H9 (cell line): ENCODE measurements around the gene MXD3. TPM values are rescaled to one million over a fixed set of nuclear protein-coding genes. Genes with fewer than 3 reads are reported as not detected.
A peak's percentile ranks its signal among the peaks of the same experiment; 100 is the strongest.

Source experiments
- DNase-seq: peaks from one replicate; pipeline ENCODE4 v3.0.0-alpha.2; 2017
- H2AFZ ChIP-seq: one replicate; pipeline ENCODE4 v1.6.1; 2013; ENCODE audit warnings: mild to moderate bottlenecking, low read length, control low read depth, moderate library complexity
- H2AK5ac ChIP-seq: 2 replicates; pipeline ENCODE4 v1.6.1; 2013; ENCODE audit warnings: low read length, control low read depth, mixed read lengths; ENCODE audit not compliant: insufficient read length
- H2BK120ac ChIP-seq: one replicate; pipeline ENCODE4 v1.6.1; 2013; ENCODE audit warnings: low read depth, mild to moderate bottlenecking, low read length, control low read depth, inconsistent platforms; ENCODE audit not compliant: poor library complexity, severe bottlenecking
- H2BK12ac ChIP-seq: 2 replicates; pipeline ENCODE4 v1.6.1; 2013; ENCODE audit warnings: low read length, control low read depth, mixed read lengths, low read depth; ENCODE audit not compliant: insufficient read length
- H2BK15ac ChIP-seq: 2 replicates; pipeline ENCODE4 v1.6.1; 2013; ENCODE audit warnings: low read depth, low read length, control low read depth
- H2BK20ac ChIP-seq: one replicate; pipeline ENCODE4 v1.6.1; 2013; ENCODE audit warnings: low read depth, mild to moderate bottlenecking, low read length, control low read depth, inconsistent platforms; ENCODE audit not compliant: poor library complexity, severe bottlenecking
- H2BK5ac ChIP-seq: 2 replicates; pipeline ENCODE4 v1.6.1; 2013; ENCODE audit warnings: low read length, control low read depth, mixed read lengths; ENCODE audit not compliant: insufficient read length
- H3K14ac ChIP-seq: 2 replicates; pipeline ENCODE4 v1.6.1; 2013; ENCODE audit warnings: low read length, control low read depth; ENCODE audit not compliant: insufficient read depth
- H3K18ac ChIP-seq: 2 replicates; pipeline ENCODE4 v1.6.1; 2013; ENCODE audit warnings: low read depth, mild to moderate bottlenecking, mixed read lengths, low read length, control low read depth; ENCODE audit not compliant: insufficient read length
- H3K23ac ChIP-seq: 2 replicates; pipeline ENCODE4 v1.6.1; 2013; ENCODE audit warnings: low read length, control low read depth, mixed read lengths, low read depth; ENCODE audit not compliant: insufficient read length
- H3K23me2 ChIP-seq: 2 replicates; pipeline ENCODE4 v1.6.1; 2013; ENCODE audit warnings: low read depth, mild to moderate bottlenecking, mixed read lengths, low read length, control low read depth; ENCODE audit not compliant: insufficient read length, poor library complexity, severe bottlenecking
- H3K27ac ChIP-seq: 2 replicates; pipeline ENCODE4 v1.5.1; 2013; ENCODE audit warnings: low read length, control low read depth, mixed read lengths, low read depth; ENCODE audit not compliant: insufficient read length
- H3K27me3 ChIP-seq: 2 replicates; pipeline ENCODE4 v1.6.1; 2013; ENCODE audit warnings: low read length, control low read depth, inconsistent platforms; ENCODE audit not compliant: insufficient read depth
- H3K4ac ChIP-seq: 2 replicates; pipeline ENCODE4 v1.6.1; 2013; ENCODE audit warnings: low read depth, mild to moderate bottlenecking, control low read depth, inconsistent platforms, low read length, moderate library complexity
- H3K4me1 ChIP-seq: 2 replicates; pipeline ENCODE4 v1.6.1; 2013; ENCODE audit warnings: low read length, control low read depth, inconsistent platforms; ENCODE audit not compliant: insufficient read depth
- H3K4me2 ChIP-seq: 2 replicates; pipeline ENCODE4 v1.6.1; 2013; ENCODE audit warnings: low read length, control low read depth, mixed read lengths; ENCODE audit not compliant: insufficient read length, insufficient read depth
- H3K56ac ChIP-seq: 2 replicates; pipeline ENCODE4 v1.6.1; 2013; ENCODE audit warnings: low read depth, mild to moderate bottlenecking, mixed read lengths, low read length, control low read depth; ENCODE audit not compliant: insufficient read length
- H3K79me1 ChIP-seq: 2 replicates; pipeline ENCODE4 v1.6.1; 2013; ENCODE audit warnings: low read depth, mild to moderate bottlenecking, moderate library complexity, low read length, control low read depth, inconsistent platforms; ENCODE audit not compliant: insufficient read depth, poor library complexity, severe bottlenecking
- H3K79me2 ChIP-seq: 2 replicates; pipeline ENCODE4 v1.6.1; 2013; ENCODE audit warnings: low read length, control low read depth, inconsistent platforms; ENCODE audit not compliant: insufficient read depth
- H3K9ac ChIP-seq: 2 replicates; pipeline ENCODE4 v1.6.1; 2013; ENCODE audit warnings: low read length, control low read depth, mixed read lengths; ENCODE audit not compliant: insufficient read length; ENCODE audit errors: extremely low read depth
- H3K9me3 ChIP-seq: one replicate; pipeline ENCODE4 v1.6.1; 2013; ENCODE audit warnings: low read depth, low read length, inconsistent platforms; ENCODE audit not compliant: control insufficient read depth
- H3T11ph ChIP-seq: one replicate; pipeline ENCODE4 v1.6.1; 2013; ENCODE audit warnings: mild to moderate bottlenecking, low read length, control low read depth, inconsistent platforms
- H4K20me1 ChIP-seq: one replicate; pipeline ENCODE4 v1.6.1; 2013; ENCODE audit not compliant: control insufficient read depth, insufficient read length, insufficient read depth
- H4K5ac ChIP-seq: 2 replicates; pipeline ENCODE4 v1.6.1; 2013; ENCODE audit warnings: low read depth, mild to moderate bottlenecking, mixed read lengths, low read length, control low read depth; ENCODE audit not compliant: insufficient read length
- H4K8ac ChIP-seq: replicated peaks from 2 replicates; pipeline ENCODE4 v1.6.1; 2013; ENCODE audit warnings: low read length, control low read depth, mixed read lengths, low read depth; ENCODE audit not compliant: insufficient read length
- H4K91ac ChIP-seq: 2 replicates; pipeline ENCODE4 v1.6.1; 2013; ENCODE audit warnings: low read depth, mild to moderate bottlenecking, moderate library complexity, mixed read lengths, low read length, control low read depth; ENCODE audit not compliant: insufficient read length
- H3K27ac Mint-ChIP-seq, 3 experiments: 2 replicates in 2 of 3; 3 replicates in 1 of 3; pipeline ENCODE4 v1.8.0; 2020 to 2021; ENCODE audit warnings: mixed read lengths in 3 of 3, mild to moderate bottlenecking in 1 of 3, moderate library complexity in 1 of 3
- H3K27me3 Mint-ChIP-seq: 2 replicates; pipeline ENCODE4 v1.8.0; 2021; ENCODE audit warnings: low read depth, mild to moderate bottlenecking, moderate library complexity, mixed read lengths
- H3K36me3 Mint-ChIP-seq, 3 experiments: 2 replicates in 2 of 3; 3 replicates in 1 of 3; pipeline ENCODE4 v1.8.0; 2020 to 2021; ENCODE audit warnings: low read depth in 3 of 3, mixed read lengths in 3 of 3; ENCODE audit not compliant: insufficient read depth in 1 of 3
- H3K4me1 Mint-ChIP-seq, 2 experiments: 2 replicates each; pipeline ENCODE4 v1.8.0; 2020; ENCODE audit warnings: mixed read lengths in 2 of 2
- H3K4me3 Mint-ChIP-seq, 2 experiments: 2 replicates in 1 of 2; 3 replicates in 1 of 2; pipeline ENCODE4 v1.8.0; 2020 to 2021; ENCODE audit warnings: mild to moderate bottlenecking in 2 of 2, mixed read lengths in 2 of 2, moderate library complexity in 1 of 2
- H3K9me3 Mint-ChIP-seq, 2 experiments: 2 replicates in 1 of 2; 3 replicates in 1 of 2; pipeline ENCODE4 v1.8.0; 2020; ENCODE audit warnings: mild to moderate bottlenecking in 2 of 2, mixed read lengths in 2 of 2, moderate library complexity in 1 of 2
- WGBS: extraction: QIAGEN DNeasy Blood & Tissue Kit; methylation state at CpG from one replicate; pipeline ENCODE4 v1.1.7; 2013; ENCODE audit warnings: missing lambda C conversion rate, low lambda C conversion rate, mixed read lengths; ENCODE audit not compliant: insufficient read length; ENCODE audit errors: extremely low coverage; 5-methylcytosine and 5-hydroxymethylcytosine counted together
- total RNA-seq: library from RNA; stranded (reverse); gene quantifications from 2 replicates; pipeline ENCODE4 v1.2.1, GENCODE V29; 2021
- TF ChIP-seq, protein P1 (sequence below): fragments of 200-600 bp; sonication (generic); conservative IDR thresholded peaks from 3 replicates; pipeline ENCODE4 v1.8.0; 2021; ENCODE audit warnings: antibody characterized with exemption, mild to moderate bottlenecking

The MXD3 gene
- total RNA-seq, 1 experiment from 2014 or later, result 9.8 TPM

DNA sequence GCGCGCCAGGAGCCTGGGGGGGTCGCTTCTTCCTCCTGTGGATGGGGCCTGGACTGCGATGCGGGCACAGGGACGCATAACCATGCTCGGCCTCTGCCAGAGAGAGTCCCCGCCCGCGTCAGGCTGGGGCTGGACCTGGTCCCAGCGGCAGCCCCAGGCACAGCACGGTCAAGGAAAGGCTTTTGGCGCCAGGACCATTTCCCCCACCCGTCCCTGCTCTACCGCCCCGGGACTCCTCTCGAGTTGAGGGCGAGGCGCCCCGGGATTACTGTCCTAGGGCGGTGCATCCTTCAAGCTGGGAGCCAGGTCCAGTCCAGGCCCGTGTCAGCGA, 341 bp downstream of the MXD3 start:
- no peaks in the 10 kb centered on the region for H3K9me3 ChIP-seq
- peak overlapping the region; percentile 80 for H3K4me2 ChIP-seq
- H3K23me2 ChIP-seq, result peaks cover 14% of the 10 kb centered on the region
- Mint-ChIP-seq H3K9me3 (no peaks in the 10 kb centered on the region), H3K27me3 (no peaks in the 10 kb centered on the region; the same call in 1 of the 2 replicates), H3K4me1 (peaks cover 18 to 20% of the 10 kb centered on the region in 2 experiments), H3K36me3 (peaks cover 6 to 12% (median 8%) of the 10 kb centered on the region in 3 experiments), H3K27ac (peak overlapping the region in 1 of 3 experiments; percentile 53; a peak in 1 of 7 replicates), H3K4me3 (peak overlapping the region; percentile 76 to 83)
- H2BK120ac ChIP-seq, result no peak overlapping the region
- TF ChIP-seq, protein P1, sequence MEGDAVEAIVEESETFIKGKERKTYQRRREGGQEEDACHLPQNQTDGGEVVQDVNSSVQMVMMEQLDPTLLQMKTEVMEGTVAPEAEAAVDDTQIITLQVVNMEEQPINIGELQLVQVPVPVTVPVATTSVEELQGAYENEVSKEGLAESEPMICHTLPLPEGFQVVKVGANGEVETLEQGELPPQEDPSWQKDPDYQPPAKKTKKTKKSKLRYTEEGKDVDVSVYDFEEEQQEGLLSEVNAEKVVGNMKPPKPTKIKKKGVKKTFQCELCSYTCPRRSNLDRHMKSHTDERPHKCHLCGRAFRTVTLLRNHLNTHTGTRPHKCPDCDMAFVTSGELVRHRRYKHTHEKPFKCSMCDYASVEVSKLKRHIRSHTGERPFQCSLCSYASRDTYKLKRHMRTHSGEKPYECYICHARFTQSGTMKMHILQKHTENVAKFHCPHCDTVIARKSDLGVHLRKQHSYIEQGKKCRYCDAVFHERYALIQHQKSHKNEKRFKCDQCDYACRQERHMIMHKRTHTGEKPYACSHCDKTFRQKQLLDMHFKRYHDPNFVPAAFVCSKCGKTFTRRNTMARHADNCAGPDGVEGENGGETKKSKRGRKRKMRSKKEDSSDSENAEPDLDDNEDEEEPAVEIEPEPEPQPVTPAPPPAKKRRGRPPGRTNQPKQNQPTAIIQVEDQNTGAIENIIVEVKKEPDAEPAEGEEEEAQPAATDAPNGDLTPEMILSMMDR, result no peak
- H3K4ac ChIP-seq, result no peak overlapping the region
- no peaks in the 10 kb centered on the region for H3K79me1 ChIP-seq
- H3K14ac ChIP-seq, result peak overlapping the region; percentile 31; the same call in 1 of the 2 replicates
- no peaks in the 10 kb centered on the region for H3K4me1 ChIP-seq
- H2AK5ac ChIP-seq, result no peak overlapping the region
- H4K20me1 ChIP-seq, result peaks cover 5% of the 10 kb centered on the region
- whole genome bisulfite sequencing, result no CpG with 5 or more reads among the region's 23 CpGs
- no peak overlapping the region for H4K8ac ChIP-seq
- no peak overlapping the region for H3T11ph ChIP-seq
- H3K56ac ChIP-seq, result no peak overlapping the region
- H2BK5ac ChIP-seq, result no peak overlapping the region
- H3K9ac ChIP-seq, result peak overlapping the region; percentile 37
- no peak overlapping the region for H2AFZ ChIP-seq
- H4K5ac ChIP-seq, result no peak overlapping the region
- H2BK12ac ChIP-seq, result no peak overlapping the region
- no peaks in the 10 kb centered on the region for H3K79me2 ChIP-seq
- H3K23ac ChIP-seq, result no peak overlapping the region
- H4K91ac ChIP-seq, result no peak overlapping the region
- no peak overlapping the region for H2BK15ac ChIP-seq
- no peaks in the 10 kb centered on the region for H3K27me3 ChIP-seq
- H3K27ac ChIP-seq, result no peak overlapping the region
- H3K18ac ChIP-seq, result no peak overlapping the region
- H2BK20ac ChIP-seq, result no peak overlapping the region
- DNase-seq, result peak; percentile 51
